Parathyroid adenoma (tissue), 2 donors: ENCODE measurements around the gene RSRC2.
"Not testable (repeated sequence)": the region's sequence is repeated elsewhere in the genome, so short reads cannot be mapped to it uniquely, and the experiment has no call there.

Source experiments
- H2AFZ ChIP-seq: fragments of 300-600 bp; sonication (generic); one replicate; pipeline ENCODE4 v1.7.0; 2017; ENCODE audit warnings: antibody characterized with exemption, mild to moderate bottlenecking
- H3K27ac ChIP-seq: fragments of 300-600 bp; sonication (generic); one replicate; pipeline ENCODE4 v1.7.0; 2017
- H3K27me3 ChIP-seq: fragments of 300-600 bp; sonication (generic); one replicate; pipeline ENCODE4 v1.7.0; 2017; ENCODE audit warnings: low read length; ENCODE audit not compliant: control insufficient read depth, insufficient read depth
- H3K36me3 ChIP-seq: fragments of 300-600 bp; sonication (generic); one replicate; pipeline ENCODE4 v1.7.0; 2017; ENCODE audit warnings: low read length; ENCODE audit not compliant: control insufficient read depth, insufficient read depth
- H3K4me1 ChIP-seq: fragments of 300-600 bp; sonication (generic); one replicate; pipeline ENCODE4 v1.7.0; 2017; ENCODE audit warnings: control low read depth
- H3K4me2 ChIP-seq: fragments of 300-600 bp; sonication (generic); one replicate; pipeline ENCODE4 v1.7.0; 2017; ENCODE audit warnings: low read length
- H3K4me3 ChIP-seq: fragments of 300-600 bp; sonication (generic); one replicate; pipeline ENCODE4 v1.7.0; 2017; ENCODE audit warnings: low read depth, low read length
- H3K79me2 ChIP-seq: fragments of 300-600 bp; sonication (generic); one replicate; pipeline ENCODE4 v1.7.0; 2017; ENCODE audit warnings: control low read depth
- H3K9ac ChIP-seq: fragments of 300-600 bp; sonication (generic); one replicate; pipeline ENCODE4 v1.7.0; 2017; ENCODE audit warnings: mild to moderate bottlenecking
- H3K9me3 ChIP-seq: fragments of 300-600 bp; sonication (generic); one replicate; pipeline ENCODE4 v1.7.0; 2017; ENCODE audit warnings: low read length; ENCODE audit not compliant: control insufficient read depth
- TF ChIP-seq, protein P1 (sequence below): fragments of 300-600 bp; sonication (generic); IDR thresholded peaks from one replicate; pipeline ENCODE4 v1.7.0; 2017; ENCODE audit warnings: antibody characterized with exemption, mild to moderate bottlenecking
- donor health status: primary hyperparathyroidism.

RSRC2 gene

GRCh38 chr12:122500685-122501488 lies 25.8 kb downstream of the RSRC2 start, which contains the start of gene ZCCHC8:
Gene ZCCHC8 (minus strand): TSS chr12:122500932. CDS start chr12:122500840, 92 bp downstream.
- Histone ChIP-seq H3K27me3 (no peaks in the 10 kb centered on the region), H3K79me2 (peaks cover 9% of the 10 kb centered on the region), H3K36me3 (no peaks in the 10 kb centered on the region), H3K4me3 (peak within 1 kb of the TSS; percentile 99), H2AFZ (peak within 1 kb of the TSS; percentile 99), H3K4me2 (peak within 1 kb of the TSS; percentile 92), H3K27ac (peak within 1 kb of the TSS; percentile 98), H3K9me3 (no peaks in the 10 kb centered on the region), H3K4me1 (no peaks in the 10 kb centered on the region), H3K9ac (peak within 1 kb of the TSS; percentile 90)
- TF ChIP-seq, protein P1, sequence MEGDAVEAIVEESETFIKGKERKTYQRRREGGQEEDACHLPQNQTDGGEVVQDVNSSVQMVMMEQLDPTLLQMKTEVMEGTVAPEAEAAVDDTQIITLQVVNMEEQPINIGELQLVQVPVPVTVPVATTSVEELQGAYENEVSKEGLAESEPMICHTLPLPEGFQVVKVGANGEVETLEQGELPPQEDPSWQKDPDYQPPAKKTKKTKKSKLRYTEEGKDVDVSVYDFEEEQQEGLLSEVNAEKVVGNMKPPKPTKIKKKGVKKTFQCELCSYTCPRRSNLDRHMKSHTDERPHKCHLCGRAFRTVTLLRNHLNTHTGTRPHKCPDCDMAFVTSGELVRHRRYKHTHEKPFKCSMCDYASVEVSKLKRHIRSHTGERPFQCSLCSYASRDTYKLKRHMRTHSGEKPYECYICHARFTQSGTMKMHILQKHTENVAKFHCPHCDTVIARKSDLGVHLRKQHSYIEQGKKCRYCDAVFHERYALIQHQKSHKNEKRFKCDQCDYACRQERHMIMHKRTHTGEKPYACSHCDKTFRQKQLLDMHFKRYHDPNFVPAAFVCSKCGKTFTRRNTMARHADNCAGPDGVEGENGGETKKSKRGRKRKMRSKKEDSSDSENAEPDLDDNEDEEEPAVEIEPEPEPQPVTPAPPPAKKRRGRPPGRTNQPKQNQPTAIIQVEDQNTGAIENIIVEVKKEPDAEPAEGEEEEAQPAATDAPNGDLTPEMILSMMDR = no peak

- peak overlapping the region; percentile 90 for H3K9ac ChIP-seq
- H2AFZ ChIP-seq = peak overlapping the region; percentile 99
- H3K27me3 ChIP-seq = no peaks in the 10 kb centered on the region
- H3K27ac ChIP-seq = peak overlapping the region; percentile 98
- H3K36me3 ChIP-seq = no peaks in the 10 kb centered on the region
- H3K4me1 ChIP-seq = no peaks in the 10 kb centered on the region
- H3K9me3 ChIP-seq = no peaks in the 10 kb centered on the region
- H3K79me2 ChIP-seq = peaks cover 14% of the 10 kb centered on the region
- TF ChIP-seq, protein P1 = no peak
- peak overlapping the region; percentile 92 for H3K4me2 ChIP-seq
- H3K4me3 ChIP-seq = peak overlapping the region; percentile 99
Measured at GRCh38 chr12:122499991-122500684, 26.6 kb downstream of the RSRC2 start.

GRCh38 chr12:122495258-122495657 lies 31.5 kb downstream of the RSRC2 start:
- Histone ChIP-seq H3K27ac (no peak overlapping the region), H2AFZ (no peak overlapping the region), H3K9me3 (no peaks in the 10 kb centered on the region), H3K36me3 (peaks cover 2% of the 10 kb centered on the region), H3K4me2 (no peak overlapping the region), H3K4me1 (no peaks in the 10 kb centered on the region), H3K27me3 (no peaks in the 10 kb centered on the region), H3K9ac (no peak overlapping the region), H3K79me2 (peaks cover 28% of the 10 kb centered on the region), H3K4me3 (no peak overlapping the region)
- TF ChIP-seq, protein P1 = no peak

- not testable (repeated sequence) for H3K4me3 ChIP-seq, H2AFZ ChIP-seq, H3K36me3 ChIP-seq, H3K27me3 ChIP-seq, H3K9ac ChIP-seq, H3K4me1 ChIP-seq, H3K9me3 ChIP-seq, H3K27ac ChIP-seq, H3K4me2 ChIP-seq
- H3K79me2 ChIP-seq = peaks cover 30% of the 10 kb centered on the region
Measured at GRCh38 chr12:122493222-122493621, 33.5 kb downstream of the RSRC2 start.

GRCh38 chr12:122491991-122492390 lies 34.7 kb downstream of the RSRC2 start:
- H3K79me2 ChIP-seq = peaks cover 30% of the 10 kb centered on the region
- TF ChIP-seq, protein P1 = no peak

More at GRCh38 chr12:122491991-122492390, 34.7 kb downstream of the RSRC2 start:
- Histone ChIP-seq H3K4me3 (no peak overlapping the region), H3K27ac (no peak overlapping the region), H3K4me2 (no peak overlapping the region), H3K4me1 (no peaks in the 10 kb centered on the region), H2AFZ (no peak overlapping the region), H3K36me3 (peaks cover 2% of the 10 kb centered on the region), H3K9me3 (no peaks in the 10 kb centered on the region), H3K27me3 (no peaks in the 10 kb centered on the region), H3K9ac (no peak overlapping the region)
